ENCODE measurements around the gene MRPL55. TPM values are rescaled to one million over a fixed set of nuclear protein-coding genes. Genes with fewer than 3 reads are reported as not detected.

MRPL55 gene
- total RNA-seq, 1 donor, result 51.4 TPM

DNA sequence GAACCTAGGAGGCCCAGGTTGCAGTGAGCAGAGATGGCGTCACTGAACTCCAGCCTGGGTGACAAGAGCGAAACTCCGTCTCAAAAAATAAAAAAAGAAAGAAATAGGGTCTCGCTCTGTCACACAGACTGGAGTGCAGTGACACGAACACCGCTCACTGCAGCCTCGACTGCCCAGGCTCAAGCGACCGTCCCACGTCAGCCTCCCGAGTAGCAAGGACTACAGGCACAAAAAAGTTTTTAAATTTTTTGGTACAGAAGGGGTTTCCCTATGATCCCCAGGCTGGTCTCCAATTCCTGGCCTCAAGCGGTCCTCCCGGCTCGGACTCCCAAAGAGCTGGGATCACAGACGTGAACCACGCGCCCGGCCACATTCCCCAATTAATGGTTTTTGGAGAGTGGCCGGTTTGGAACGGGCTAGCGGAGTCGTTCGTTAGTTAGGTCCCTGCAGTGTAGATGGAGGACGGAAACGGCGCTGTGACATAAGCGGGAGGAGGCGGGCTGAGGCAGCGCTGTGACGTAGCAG, 30.4 kb upstream of the MRPL55 start:
- peaks cover 40% of the 10 kb centered on the region for H3K79me2 ChIP-seq (ENCODE audit: insufficient read depth, low read length)
- DNase-seq (ENCODE audit: insufficient read length, low spot score, missing footprints), result no peak
- H3K27ac ChIP-seq (ENCODE audit: low read depth, low read length), result peak overlapping the region; percentile 93
- no peaks in the 10 kb centered on the region for H3K9me3 ChIP-seq (ENCODE audit: low read depth, low read length)
- H4K20me1 ChIP-seq (ENCODE audit: insufficient read depth, low read length), result peaks cover 34% of the 10 kb centered on the region
- TF ChIP-seq, protein P1, sequence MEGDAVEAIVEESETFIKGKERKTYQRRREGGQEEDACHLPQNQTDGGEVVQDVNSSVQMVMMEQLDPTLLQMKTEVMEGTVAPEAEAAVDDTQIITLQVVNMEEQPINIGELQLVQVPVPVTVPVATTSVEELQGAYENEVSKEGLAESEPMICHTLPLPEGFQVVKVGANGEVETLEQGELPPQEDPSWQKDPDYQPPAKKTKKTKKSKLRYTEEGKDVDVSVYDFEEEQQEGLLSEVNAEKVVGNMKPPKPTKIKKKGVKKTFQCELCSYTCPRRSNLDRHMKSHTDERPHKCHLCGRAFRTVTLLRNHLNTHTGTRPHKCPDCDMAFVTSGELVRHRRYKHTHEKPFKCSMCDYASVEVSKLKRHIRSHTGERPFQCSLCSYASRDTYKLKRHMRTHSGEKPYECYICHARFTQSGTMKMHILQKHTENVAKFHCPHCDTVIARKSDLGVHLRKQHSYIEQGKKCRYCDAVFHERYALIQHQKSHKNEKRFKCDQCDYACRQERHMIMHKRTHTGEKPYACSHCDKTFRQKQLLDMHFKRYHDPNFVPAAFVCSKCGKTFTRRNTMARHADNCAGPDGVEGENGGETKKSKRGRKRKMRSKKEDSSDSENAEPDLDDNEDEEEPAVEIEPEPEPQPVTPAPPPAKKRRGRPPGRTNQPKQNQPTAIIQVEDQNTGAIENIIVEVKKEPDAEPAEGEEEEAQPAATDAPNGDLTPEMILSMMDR (IDR thresholded peaks at IDR 0.05; ENCODE audit: extremely low read depth, low read depth, low read length), result no peak
- H3K36me3 ChIP-seq (ENCODE audit: insufficient read depth, low read length), result peaks cover 4% of the 10 kb centered on the region
- peak overlapping the region; percentile 84 for H3K4me2 ChIP-seq (ENCODE audit: insufficient read depth, low read length)
- H3K4me1 ChIP-seq (ENCODE audit: insufficient read depth, low read length), result peaks cover 20% of the 10 kb centered on the region
- peaks cover 29% of the 10 kb centered on the region for H3K27me3 ChIP-seq (ENCODE audit: insufficient read depth, low read length)
- H2AFZ ChIP-seq (ENCODE audit: low read length), result peak overlapping the region; percentile 97
- H3K4me3 ChIP-seq (ENCODE audit: insufficient read depth, low read length), result peak overlapping the region; percentile 80

DNA sequence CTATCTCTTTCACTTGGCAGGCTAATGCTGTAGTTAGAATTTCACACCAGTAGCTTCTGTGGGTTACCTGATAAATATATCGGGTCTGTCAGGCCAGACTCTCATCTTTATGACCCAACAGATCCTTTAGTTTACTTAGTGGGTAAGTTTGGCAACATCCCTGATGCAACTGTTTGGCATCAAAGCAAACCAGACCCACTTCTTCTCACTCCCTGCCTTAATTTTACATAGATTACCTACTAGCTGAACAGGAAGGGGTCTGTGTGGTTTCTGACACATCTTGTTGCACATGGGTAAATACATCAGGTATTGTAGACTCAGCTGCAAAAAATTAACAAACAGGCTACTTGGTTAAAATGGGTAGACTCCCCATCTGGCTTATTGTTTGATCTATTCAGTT, 27.8 kb upstream of the MRPL55 start:
- no peaks in the 10 kb centered on the region for H3K9me3 ChIP-seq (ENCODE audit: low read depth, low read length)
- DNase-seq (ENCODE audit: insufficient read length, low spot score, missing footprints), result peak; percentile 1

DNA sequence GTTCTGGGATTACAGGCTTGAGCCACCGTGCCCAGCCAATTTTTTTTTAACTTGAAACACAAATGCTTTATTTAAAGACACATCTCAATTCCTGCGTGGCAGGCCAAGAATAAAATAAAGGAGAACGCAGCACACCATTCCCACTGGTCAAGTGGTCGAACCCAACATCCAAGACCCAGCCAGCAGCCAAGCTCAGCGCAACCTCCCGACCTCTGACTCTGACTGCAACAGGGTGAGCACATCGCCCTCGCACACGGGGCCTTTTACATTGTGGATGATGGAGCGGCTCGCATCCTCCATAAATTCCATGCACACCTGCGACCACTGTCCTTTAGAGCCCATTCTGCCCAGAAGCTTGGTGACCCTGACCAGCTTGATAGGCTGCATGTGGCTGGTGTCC, 25.5 kb upstream of the MRPL55 start:
- Histone ChIP-seq H3K27me3 (ENCODE audit: insufficient read depth, low read length) (peaks cover 39% of the 10 kb centered on the region), H3K4me1 (ENCODE audit: insufficient read depth, low read length) (peaks cover 4% of the 10 kb centered on the region), H4K20me1 (ENCODE audit: insufficient read depth, low read length) (no peaks in the 10 kb centered on the region), H3K4me3 (ENCODE audit: insufficient read depth, low read length) (no peak overlapping the region), H3K4me2 (ENCODE audit: insufficient read depth, low read length) (no peak overlapping the region), H3K9me3 (ENCODE audit: low read depth, low read length) (no peaks in the 10 kb centered on the region), H3K27ac (ENCODE audit: low read depth, low read length) (no peak overlapping the region), H3K36me3 (ENCODE audit: insufficient read depth, low read length) (no peaks in the 10 kb centered on the region), H3K79me2 (ENCODE audit: insufficient read depth, low read length) (no peaks in the 10 kb centered on the region), H2AFZ (ENCODE audit: low read length) (no peak overlapping the region)
- TF ChIP-seq, protein P1 (IDR thresholded peaks at IDR 0.05; ENCODE audit: extremely low read depth, low read depth, low read length), result no peak
- DNase-seq (ENCODE audit: insufficient read length, low spot score, missing footprints), result no peak

More for the DNA sequence above, 27.8 kb upstream of the MRPL55 start:
- Histone ChIP-seq H3K79me2 (ENCODE audit: insufficient read depth, low read length) (peaks cover 14% of the 10 kb centered on the region), H4K20me1 (ENCODE audit: insufficient read depth, low read length) (peaks cover 8% of the 10 kb centered on the region), H3K27me3 (ENCODE audit: insufficient read depth, low read length) (peaks cover 39% of the 10 kb centered on the region), H3K4me1 (ENCODE audit: insufficient read depth, low read length) (peaks cover 9% of the 10 kb centered on the region), H3K36me3 (ENCODE audit: insufficient read depth, low read length) (no peaks in the 10 kb centered on the region), H2AFZ (ENCODE audit: low read length) (no peak overlapping the region), H3K4me2 (ENCODE audit: insufficient read depth, low read length) (no peak overlapping the region), H3K27ac (ENCODE audit: low read depth, low read length) (no peak overlapping the region), H3K4me3 (ENCODE audit: insufficient read depth, low read length) (no peak overlapping the region)
- TF ChIP-seq, protein P1 (IDR thresholded peaks at IDR 0.05; ENCODE audit: extremely low read depth, low read depth, low read length), result no peak

DNA sequence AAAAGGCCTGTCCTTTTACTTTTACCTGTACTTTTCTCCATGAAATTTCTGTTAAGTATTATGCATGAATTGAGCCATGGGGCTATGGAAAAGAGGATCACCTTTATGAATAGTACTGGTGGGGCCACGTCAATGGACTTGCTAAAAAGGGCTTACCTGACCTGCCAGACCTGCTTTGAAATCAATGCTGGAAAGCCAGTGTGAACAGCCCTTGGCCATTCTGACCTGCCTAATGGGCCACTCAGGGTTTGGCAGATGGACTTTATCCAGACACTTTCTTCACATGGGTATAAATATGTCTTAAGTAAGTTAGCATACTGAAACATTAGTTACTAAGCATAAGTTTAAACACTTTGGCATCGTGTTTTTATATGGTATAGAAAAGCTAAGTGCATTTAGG, 22.7 kb upstream of the MRPL55 start:
- DNase-seq (ENCODE audit: insufficient read length, low spot score, missing footprints), result no peak
- Histone ChIP-seq H3K79me2 (ENCODE audit: insufficient read depth, low read length) (no peaks in the 10 kb centered on the region), H4K20me1 (ENCODE audit: insufficient read depth, low read length) (no peaks in the 10 kb centered on the region), H3K4me2 (ENCODE audit: insufficient read depth, low read length) (no peak overlapping the region), H3K27ac (ENCODE audit: low read depth, low read length) (no peak overlapping the region), H3K4me3 (ENCODE audit: insufficient read depth, low read length) (no peak overlapping the region), H3K9me3 (ENCODE audit: low read depth, low read length) (no peaks in the 10 kb centered on the region), H3K36me3 (ENCODE audit: insufficient read depth, low read length) (no peaks in the 10 kb centered on the region), H3K27me3 (ENCODE audit: insufficient read depth, low read length) (peaks cover 32% of the 10 kb centered on the region), H2AFZ (ENCODE audit: low read length) (no peak overlapping the region), H3K4me1 (ENCODE audit: insufficient read depth, low read length) (peaks cover 4% of the 10 kb centered on the region)
- TF ChIP-seq, protein P1 (IDR thresholded peaks at IDR 0.05; ENCODE audit: extremely low read depth, low read depth, low read length), result no peak

Data from osteoblast (primary cell).